Measurements from ENCODE around the gene ST8SIA1. TPM values are rescaled to one million over a fixed set of nuclear protein-coding genes. Genes with fewer than 3 reads are reported as not detected.

The ST8SIA1 gene
- total and polyA plus RNA-seq, 4 donors, result 16.4 to 41.9 (median 36.3) TPM

GRCh38 chr12:22287776-22288621 lies 46.5 kb downstream of the ST8SIA1 start:
- no peaks in the 10 kb centered on the region for H3K9me3 ChIP-seq (ENCODE audit: control insufficient read depth, insufficient read depth, low read length)
- WGBS (ENCODE audit: insufficient coverage), result 56% methylated on average over 9 of the region's 11 CpGs
- no peaks in the 10 kb centered on the region for H3K27me3 ChIP-seq (ENCODE audit: control insufficient read depth, insufficient read depth, low read length)
- no peaks in the 10 kb centered on the region for H3K36me3 ChIP-seq (ENCODE audit: control insufficient read depth, insufficient read depth, low read length)
- H3K4me3 ChIP-seq (ENCODE audit: low read depth, low read length), result no peak overlapping the region
- H3K27ac ChIP-seq (ENCODE audit: low read depth, low read length), result peak overlapping the region; percentile 35
- no peak for DNase-seq (ENCODE audit: low read depth in 4 of 6, low spot score in 6 of 6)
- peaks cover 6% of the 10 kb centered on the region for H3K4me1 ChIP-seq (ENCODE audit: control insufficient read depth, insufficient read depth, low read length)

DNA sequence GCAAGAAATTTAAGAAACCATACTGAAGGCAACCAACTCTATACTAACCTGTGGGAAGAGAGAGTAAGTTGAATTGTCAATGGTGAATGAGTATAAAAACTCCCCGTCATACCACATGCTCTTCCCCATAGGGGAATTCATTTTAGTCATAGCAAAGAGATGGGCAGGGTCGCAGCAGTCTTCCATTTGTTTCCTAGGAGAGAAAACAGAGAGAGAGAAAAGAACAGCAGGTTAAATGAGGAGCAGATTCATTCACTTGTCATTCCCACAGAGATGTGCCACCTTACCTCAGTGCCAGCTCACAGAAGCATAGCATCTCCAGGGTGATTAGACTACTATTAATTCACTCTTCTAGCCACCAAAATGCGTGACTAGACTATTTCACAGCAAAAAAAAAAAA lies 47.4 kb downstream of the ST8SIA1 start:
- Histone ChIP-seq H3K9me3 (ENCODE audit: control insufficient read depth, insufficient read depth, low read length) (no peaks in the 10 kb centered on the region), H3K27ac (ENCODE audit: low read depth, low read length) (peak overlapping the region; percentile 11), H3K27me3 (ENCODE audit: control insufficient read depth, insufficient read depth, low read length) (no peaks in the 10 kb centered on the region), H3K4me3 (ENCODE audit: low read depth, low read length) (no peak overlapping the region), H3K4me1 (ENCODE audit: control insufficient read depth, insufficient read depth, low read length) (peaks cover 6% of the 10 kb centered on the region), H3K36me3 (ENCODE audit: control insufficient read depth, insufficient read depth, low read length) (no peaks in the 10 kb centered on the region)
- no CpG with 5 or more reads among the region's 3 CpGs for WGBS (ENCODE audit: insufficient coverage)
- DNase-seq (ENCODE audit: low read depth in 4 of 6, low spot score in 6 of 6), result peak in 2 of 6 donors; percentile 49 to 50

DNA sequence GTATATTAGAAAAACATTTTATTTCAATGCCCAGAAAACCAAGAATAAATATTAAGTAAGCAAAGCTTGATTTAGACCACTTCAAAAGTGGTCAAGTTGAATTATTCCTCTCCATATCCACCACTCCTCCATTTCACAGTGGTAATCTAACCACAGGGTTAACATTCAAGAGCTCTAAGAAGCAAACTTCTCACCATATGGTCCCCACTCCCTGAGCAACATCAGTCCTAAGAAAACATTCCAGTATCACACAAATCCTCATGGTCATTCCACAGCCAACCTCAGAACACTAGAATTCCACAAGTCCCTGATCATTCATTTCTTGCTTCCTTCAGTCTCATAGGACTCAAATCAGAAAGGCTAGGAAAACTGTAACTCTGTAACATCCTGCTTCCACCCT lies 47.9 kb downstream of the ST8SIA1 start:
- no peak for DNase-seq (ENCODE audit: low read depth in 4 of 6, low spot score in 6 of 6)
- no peaks in the 10 kb centered on the region for H3K36me3 ChIP-seq (ENCODE audit: control insufficient read depth, insufficient read depth, low read length)
- H3K27me3 ChIP-seq (ENCODE audit: control insufficient read depth, insufficient read depth, low read length), result no peaks in the 10 kb centered on the region
- H3K4me1 ChIP-seq (ENCODE audit: control insufficient read depth, insufficient read depth, low read length), result peaks cover 6% of the 10 kb centered on the region
- H3K9me3 ChIP-seq (ENCODE audit: control insufficient read depth, insufficient read depth, low read length), result no peaks in the 10 kb centered on the region
- H3K4me3 ChIP-seq (ENCODE audit: low read depth, low read length), result no peak overlapping the region
- H3K27ac ChIP-seq (ENCODE audit: low read depth, low read length), result peak overlapping the region; percentile 11

- WGBS (ENCODE audit: insufficient coverage), result no CpG with 5 or more reads among the region's 1 CpG
Measured at GRCh38 chr12:22285846-22286245, 48.7 kb downstream of the ST8SIA1 start.

GRCh38 chr12:22284871-22285270 lies 49.6 kb downstream of the ST8SIA1 start:
- DNase-seq (ENCODE audit: low read depth in 4 of 6, low spot score in 6 of 6), result no peak
- H3K36me3 ChIP-seq (ENCODE audit: control insufficient read depth, insufficient read depth, low read length), result no peaks in the 10 kb centered on the region
- H3K27me3 ChIP-seq (ENCODE audit: control insufficient read depth, insufficient read depth, low read length), result no peaks in the 10 kb centered on the region
- H3K4me3 ChIP-seq (ENCODE audit: low read depth, low read length), result no peak overlapping the region
- H3K27ac ChIP-seq (ENCODE audit: low read depth, low read length), result no peak overlapping the region
- no peaks in the 10 kb centered on the region for H3K9me3 ChIP-seq (ENCODE audit: control insufficient read depth, insufficient read depth, low read length)
- WGBS (ENCODE audit: insufficient coverage), result no CpG with 5 or more reads among the region's 1 CpG
- peaks cover 6% of the 10 kb centered on the region for H3K4me1 ChIP-seq (ENCODE audit: control insufficient read depth, insufficient read depth, low read length)

More at GRCh38 chr12:22285846-22286245, 48.7 kb downstream of the ST8SIA1 start:
- no peak overlapping the region for H3K27ac ChIP-seq (ENCODE audit: low read depth, low read length)
- H3K27me3 ChIP-seq (ENCODE audit: control insufficient read depth, insufficient read depth, low read length), result no peaks in the 10 kb centered on the region
- H3K36me3 ChIP-seq (ENCODE audit: control insufficient read depth, insufficient read depth, low read length), result no peaks in the 10 kb centered on the region
- H3K9me3 ChIP-seq (ENCODE audit: control insufficient read depth, insufficient read depth, low read length), result no peaks in the 10 kb centered on the region
- DNase-seq (ENCODE audit: low read depth in 4 of 6, low spot score in 6 of 6), result no peak
- H3K4me1 ChIP-seq (ENCODE audit: control insufficient read depth, insufficient read depth, low read length), result peaks cover 6% of the 10 kb centered on the region
- H3K4me3 ChIP-seq (ENCODE audit: low read depth, low read length), result no peak overlapping the region

GRCh38 chr12:22283508-22283907 lies 51.0 kb downstream of the ST8SIA1 start:
- no peaks in the 10 kb centered on the region for H3K36me3 ChIP-seq (ENCODE audit: control insufficient read depth, insufficient read depth, low read length)
- DNase-seq (ENCODE audit: low read depth in 4 of 6, low spot score in 6 of 6), result no peak
- no peaks in the 10 kb centered on the region for H3K27me3 ChIP-seq (ENCODE audit: control insufficient read depth, insufficient read depth, low read length)
- peak overlapping the region; percentile 65 for H3K27ac ChIP-seq (ENCODE audit: low read depth, low read length)
- 78% methylated on average over 2 of the region's 4 CpGs for WGBS (ENCODE audit: insufficient coverage)
- peaks cover 5% of the 10 kb centered on the region for H3K4me1 ChIP-seq (ENCODE audit: control insufficient read depth, insufficient read depth, low read length)
- no peaks in the 10 kb centered on the region for H3K9me3 ChIP-seq (ENCODE audit: control insufficient read depth, insufficient read depth, low read length)
- H3K4me3 ChIP-seq (ENCODE audit: low read depth, low read length), result no peak overlapping the region

DNA sequence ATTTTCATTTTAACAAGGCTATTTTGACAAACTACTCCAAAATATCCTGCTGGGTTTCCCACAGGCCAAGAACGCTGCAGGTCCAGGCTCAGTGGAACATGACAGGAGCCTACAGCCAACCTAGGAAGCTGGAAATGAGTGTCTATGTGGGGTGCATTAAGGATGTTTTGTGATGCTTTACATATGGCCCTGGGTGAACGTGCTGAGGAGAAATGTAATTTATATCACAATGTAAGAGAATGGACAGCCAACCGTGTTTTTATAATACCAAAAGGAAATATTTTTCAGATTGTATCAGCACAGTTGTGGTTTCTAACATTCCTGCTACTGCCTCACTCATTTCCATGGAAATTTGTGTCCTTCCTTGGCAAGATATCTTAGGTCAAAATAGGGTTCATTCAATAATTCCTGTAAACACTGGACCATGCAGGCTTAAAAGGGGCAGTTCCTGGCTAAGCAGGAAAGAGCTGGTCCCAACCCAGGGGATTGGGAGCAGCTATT lies 51.5 kb downstream of the ST8SIA1 start:
- no peaks in the 10 kb centered on the region for H3K36me3 ChIP-seq (ENCODE audit: control insufficient read depth, insufficient read depth, low read length)
- peak overlapping the region; percentile 65 for H3K27ac ChIP-seq (ENCODE audit: low read depth, low read length)
- no peaks in the 10 kb centered on the region for H3K9me3 ChIP-seq (ENCODE audit: control insufficient read depth, insufficient read depth, low read length)
- WGBS (ENCODE audit: insufficient coverage), result no CpG with 5 or more reads among the region's 3 CpGs
- peaks cover under 1% of the 10 kb centered on the region for H3K4me1 ChIP-seq (ENCODE audit: control insufficient read depth, insufficient read depth, low read length)
- H3K4me3 ChIP-seq (ENCODE audit: low read depth, low read length), result no peak overlapping the region
- H3K27me3 ChIP-seq (ENCODE audit: control insufficient read depth, insufficient read depth, low read length), result no peaks in the 10 kb centered on the region
- peak in 2 of 6 donors; percentile 49 to 70 for DNase-seq (ENCODE audit: low read depth in 4 of 6, low spot score in 6 of 6)

GRCh38 chr12:22282283-22282682 lies 52.2 kb downstream of the ST8SIA1 start:
- no peaks in the 10 kb centered on the region for H3K27me3 ChIP-seq (ENCODE audit: control insufficient read depth, insufficient read depth, low read length)
- H3K4me3 ChIP-seq (ENCODE audit: low read depth, low read length), result no peak overlapping the region
- H3K4me1 ChIP-seq (ENCODE audit: control insufficient read depth, insufficient read depth, low read length), result no peaks in the 10 kb centered on the region
- peak in 1 of 6 donors; percentile 65 for DNase-seq (ENCODE audit: low read depth in 4 of 6, low spot score in 6 of 6)
- H3K9me3 ChIP-seq (ENCODE audit: control insufficient read depth, insufficient read depth, low read length), result no peaks in the 10 kb centered on the region
- 69% methylated on average over 4 of the region's 6 CpGs for WGBS (ENCODE audit: insufficient coverage)
- no peaks in the 10 kb centered on the region for H3K36me3 ChIP-seq (ENCODE audit: control insufficient read depth, insufficient read depth, low read length)
- H3K27ac ChIP-seq (ENCODE audit: low read depth, low read length), result peak overlapping the region; percentile 65

DNA sequence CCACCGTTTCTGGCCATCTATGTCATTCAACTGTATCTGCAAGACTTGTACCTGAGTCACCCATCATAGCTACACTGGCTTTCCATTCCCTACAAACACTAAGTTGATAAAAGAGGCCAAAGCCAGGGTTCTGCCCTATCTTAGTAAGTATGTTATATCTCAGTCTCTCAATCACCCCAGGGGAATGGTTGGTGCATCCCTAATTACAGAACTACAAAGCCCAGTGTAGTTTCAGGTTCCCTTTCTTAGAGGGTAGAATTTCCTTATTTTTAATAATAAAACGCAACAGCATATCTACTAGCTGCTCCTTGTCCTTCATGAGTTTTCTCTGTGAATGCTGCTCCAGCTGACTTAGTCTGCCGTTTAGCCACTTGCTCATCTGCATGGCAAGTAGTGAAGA lies 57.6 kb downstream of the ST8SIA1 start:
- no CpG with 5 or more reads among the region's 3 CpGs for WGBS (ENCODE audit: insufficient coverage)
- no peaks in the 10 kb centered on the region for H3K27me3 ChIP-seq (ENCODE audit: control insufficient read depth, insufficient read depth, low read length)
- H3K4me3 ChIP-seq (ENCODE audit: low read depth, low read length), result no peak overlapping the region
- DNase-seq (ENCODE audit: low read depth in 4 of 6, low spot score in 6 of 6), result no peak
- peaks cover 2% of the 10 kb centered on the region for H3K36me3 ChIP-seq (ENCODE audit: control insufficient read depth, insufficient read depth, low read length)
- no peaks in the 10 kb centered on the region for H3K9me3 ChIP-seq (ENCODE audit: control insufficient read depth, insufficient read depth, low read length)
- H3K27ac ChIP-seq (ENCODE audit: low read depth, low read length), result no peak overlapping the region
- H3K4me1 ChIP-seq (ENCODE audit: control insufficient read depth, insufficient read depth, low read length), result peaks cover 8% of the 10 kb centered on the region

GRCh38 chr12:22276313-22276712 lies 58.2 kb downstream of the ST8SIA1 start:
- no peak overlapping the region for H3K4me3 ChIP-seq (ENCODE audit: low read depth, low read length)
- H3K4me1 ChIP-seq (ENCODE audit: control insufficient read depth, insufficient read depth, low read length), result peaks cover 8% of the 10 kb centered on the region
- H3K27me3 ChIP-seq (ENCODE audit: control insufficient read depth, insufficient read depth, low read length), result no peaks in the 10 kb centered on the region
- H3K36me3 ChIP-seq (ENCODE audit: control insufficient read depth, insufficient read depth, low read length), result peaks cover 2% of the 10 kb centered on the region
- DNase-seq (ENCODE audit: low read depth in 4 of 6, low spot score in 6 of 6), result no peak
- WGBS (ENCODE audit: insufficient coverage), result 100% methylated on average over 1 of the region's 5 CpGs
- H3K27ac ChIP-seq (ENCODE audit: low read depth, low read length), result peak overlapping the region; percentile 59
- H3K9me3 ChIP-seq (ENCODE audit: control insufficient read depth, insufficient read depth, low read length), result no peaks in the 10 kb centered on the region

All from spinal cord (tissue), 10 donors.